HepG2 (cell line): ENCODE measurements around the gene CKAP5. TPM values are rescaled to one million over a fixed set of nuclear protein-coding genes. Genes with fewer than 3 reads are reported as not detected.

ENCODE experiments used
- ATAC-seq: fragments of 200-7000 bp; cut with Tn5 transposase; 3 replicates; pipeline ENCODE4 v1.9.1; 2020; ENCODE audit warnings: mild to moderate bottlenecking, moderate library complexity
- BruUV-seq: library from RNA; stranded (reverse); fragments of 400-500 nt; replicated peaks from 2 replicates; lab custom pipeline; 2021; lab: Mats Ljungman, UMichigan
- CTCF ChIA-PET: fragments of 300-600 bp; formaldehyde crosslinking; extraction: SDS; loops from one replicate; lab custom pipeline; 2021; ENCODE audit warnings: low total read pairs, inconsistent platforms, low intra/inter-chr PET ratio; lab: Yijun Ruan, JAX
- POLR2A ChIA-PET: fragments of 350-600 bp; sonication (Branson Sonifier 250); formaldehyde crosslinking; loops from one replicate; lab custom pipeline; 2020; ENCODE audit warnings: antibody characterized with exemption, inconsistent platforms; lab: Yijun Ruan, JAX
- DNase-seq: peaks from one replicate; pipeline ENCODE4 v3.0.0-alpha.2; 2015; ENCODE audit warnings: low spot score
- FAIRE-seq: peaks from 3 replicates; lab custom pipeline; 2011; peaks lifted over from hg19 to GRCh38; lab: Jason Lieb, UNC
- H2AFZ ChIP-seq: one replicate; pipeline ENCODE4 v1.6.1; 2011; ENCODE audit warnings: low read length, inconsistent platforms
- H3K27ac ChIP-seq: fragments of 300-600 bp; 3 replicates; pipeline ENCODE4 v1.8.0; 2011; ENCODE audit warnings: mixed run types, mild to moderate bottlenecking, mixed read lengths, low read length, inconsistent platforms; ENCODE audit not compliant: insufficient read depth; ENCODE audit errors: extremely low read length
- H3K27me3 ChIP-seq, 2 experiments: fragments of 200-600 bp in 1 of 2; 2 replicates in 1 of 2; 3 replicates in 1 of 2; pipeline versions ENCODE4 v1.6.0 to v1.8.0; 2011; ENCODE audit warnings: low read length in 2 of 2, mild to moderate bottlenecking in 2 of 2, moderate library complexity in 2 of 2, inconsistent platforms in 1 of 2; ENCODE audit not compliant: insufficient read depth in 2 of 2, control insufficient read depth in 1 of 2
- H3K36me3 ChIP-seq, 2 experiments: fragments of 200-600 bp in 1 of 2; replicated peaks in 1 of 2; 2 replicates in 1 of 2; 3 replicates in 1 of 2; pipeline versions ENCODE4 v1.5.1 to v1.8.0; 2011; ENCODE audit warnings: low read length in 2 of 2, inconsistent platforms in 1 of 2; ENCODE audit not compliant: insufficient read depth in 2 of 2, control insufficient read depth in 1 of 2
- H3K4me1 ChIP-seq: 2 replicates; pipeline ENCODE4 v1.5.1; 2012; ENCODE audit warnings: low read length, inconsistent platforms; ENCODE audit not compliant: insufficient read depth
- H3K4me2 ChIP-seq: 2 replicates; pipeline ENCODE4 v1.6.0; 2011; ENCODE audit warnings: low read depth, low read length, inconsistent platforms
- H3K4me3 ChIP-seq, 3 experiments: fragments of 200-600 bp in 1 of 3; sonication (generic), shearing (Covaris generic) in 1 of 3; replicated peaks in 1 of 3; 2 replicates each; pipeline ENCODE4 v1.5.1; 2011 to 2016; ENCODE audit warnings: low read length in 3 of 3, inconsistent platforms in 2 of 3, low read depth in 2 of 3, mild to moderate bottlenecking in 2 of 3, control low read depth in 1 of 3, mixed read lengths in 1 of 3; ENCODE audit not compliant: insufficient read depth in 1 of 3
- H3K79me2 ChIP-seq: one replicate; pipeline ENCODE4 v1.6.1; 2011; ENCODE audit warnings: low read length, inconsistent platforms; ENCODE audit not compliant: insufficient read depth
- H3K9ac ChIP-seq: 2 replicates; pipeline ENCODE4 v1.6.0; 2011; ENCODE audit warnings: mild to moderate bottlenecking, low read depth, low read length, inconsistent platforms; ENCODE audit not compliant: insufficient read depth
- H3K9me3 ChIP-seq: 2 replicates; pipeline ENCODE4 v1.5.1; 2012; ENCODE audit warnings: mild to moderate bottlenecking, low read length
- H4K20me1 ChIP-seq: 2 replicates; pipeline ENCODE4 v1.6.0; 2011; ENCODE audit warnings: inconsistent platforms, mild to moderate bottlenecking, low read length, moderate library complexity; ENCODE audit not compliant: insufficient read depth
- AHDC1 ChIP-seq: sonication (generic); formaldehyde crosslinking; IDR thresholded peaks from 2 replicates; pipeline ENCODE4 v1.5.1; 2020; ENCODE audit warnings: mild to moderate bottlenecking, missing genetic modification reagents, borderline replicate concordance
- CTCF ChIP-seq: sonication (generic); formaldehyde crosslinking; IDR thresholded peaks from 2 replicates; pipeline ENCODE4 v1.5.0; 2020; ENCODE audit warnings: mild to moderate bottlenecking, missing genetic modification reagents, moderate library complexity
- DZIP1 ChIP-seq: sonication (generic); formaldehyde crosslinking; IDR thresholded peaks from 2 replicates; pipeline ENCODE4 v1.5.0; 2020; ENCODE audit warnings: mild to moderate bottlenecking, missing genetic modification reagents
- GTF2F1 ChIP-seq: fragments of 150-350 bp; IDR thresholded peaks from 2 replicates; pipeline ENCODE4 v1.6.1; 2014; ENCODE audit warnings: low read length
- IKZF5 ChIP-seq: IDR thresholded peaks from 2 replicates; pipeline ENCODE4 v1.6.1; 2018; ENCODE audit warnings: missing genetic modification reagents, mild to moderate bottlenecking, missing compliant biosample characterization
- KLF15 ChIP-seq: sonication (generic); formaldehyde crosslinking; IDR thresholded peaks from 2 replicates; pipeline ENCODE4 v1.8.1; 2023; ENCODE audit warnings: borderline replicate concordance, mild to moderate bottlenecking, inconsistent platforms, missing genetic modification reagents, mixed read lengths
- SAP130 ChIP-seq: IDR thresholded peaks from 2 replicates; pipeline ENCODE4 v1.6.1; 2016; ENCODE audit warnings: low read depth
- SIX4 ChIP-seq: sonication (generic); formaldehyde crosslinking; IDR thresholded peaks from 2 replicates; pipeline ENCODE4 v1.4.0; 2020; ENCODE audit warnings: missing genetic modification reagents
- ZNF10 ChIP-seq: sonication (generic); formaldehyde crosslinking; IDR thresholded peaks from 2 replicates; pipeline ENCODE4 v1.4.0; 2020; ENCODE audit warnings: mild to moderate bottlenecking, low read depth, missing genetic modification reagents, borderline replicate concordance
- ZNF124 ChIP-seq: sonication (generic); formaldehyde crosslinking; IDR thresholded peaks from 2 replicates; pipeline ENCODE4 v1.4.0; 2020; ENCODE audit warnings: missing genetic modification reagents
- in situ Hi-C: cut with HindIII; loops from 2 replicates; pipeline ENCODE4 v1.10.0; 2017; ENCODE audit warnings: low pct_unique_long_range_greater_than_20kb; ENCODE audit not compliant: extremely low pct_ligation_motif_present
- intact Hi-C: fragments of 100-400 bp; cut with micrococcal nuclease; formaldehyde crosslinking; loops from one replicate; pipeline ENCODE4 v1.10.0; 2022; ENCODE audit not compliant: unreplicated experiment
- polyA plus RNA-seq, 8 experiments: library from polyadenylated mRNA; depleted of rRNA in 3 of 8; stranded (reverse) in 7 of 8; unstranded in 1 of 8; fragments of >200 nt; fragmentation: Illumina TruSeq in 4 of 8; extraction: Trizol in 4 of 8; gene quantifications; 2 replicates each; pipeline versions ENCODE4 v1.2.1 to v1.2.3, GENCODE V29; 2011 to 2016; ENCODE audit warnings: low read depth in 4 of 8, missing spikeins in 1 of 8, mixed read lengths in 1 of 8; ENCODE audit not compliant: insufficient read depth in 1 of 8
- total RNA-seq, 5 experiments: library from RNA; depleted of rRNA; stranded (reverse); fragments of >200 nt; fragmentation: Illumina TruSeq; extraction: Trizol; gene quantifications; 2 replicates each; pipeline ENCODE4 v1.2.3, GENCODE V29; 2016; ENCODE audit warnings: low read depth in 1 of 5

The CKAP5 gene
- total and polyA plus RNA-seq, 2 of the 13 experiments (the other 11 are each of a cell fraction or from before 2014, with no cell fraction given) = 79.2 to 103 TPM

- CTCF ChIA-PET = no interaction called here
- H3K9ac ChIP-seq = no peak overlapping the region
- FAIRE-seq = no peak
Observed at GRCh38 chr11:46836870-46837269, 9.2 kb downstream of the CKAP5 start.

More at GRCh38 chr11:46836870-46837269, 9.2 kb downstream of the CKAP5 start:
- intact Hi-C loops = no loop called here
- POLR2A ChIA-PET = no interaction called here
- ATAC-seq = no peak
- DNase-seq = no peak
- Histone ChIP-seq H2AFZ (no peak overlapping the region), H3K27me3 (no peaks in the 10 kb centered on the region), H3K36me3 (peaks cover 0 to 11% of the 10 kb centered on the region in 2 experiments; a peak in 2 of 5 replicates), H3K4me2 (no peak overlapping the region), H4K20me1 (no peaks in the 10 kb centered on the region; the same call in 1 of the 2 replicates), H3K79me2 (peaks cover 97% of the 10 kb centered on the region), H3K27ac (no peak overlapping the region), H3K9me3 (no peaks in the 10 kb centered on the region), H3K4me3 (no peak overlapping the region), H3K4me1 (peaks cover 5% of the 10 kb centered on the region; the same call in 1 of the 2 replicates)
- TF ChIP-seq SIX4 (CRISPR knock-in tag) (no peak), ZNF10 (no peak), IKZF5 (no peak), CTCF (CRISPR knock-in tag) (no peak), SAP130 (CRISPR knock-in tag) (no peak), DZIP1 (no peak), AHDC1 (CRISPR knock-in tag) (no peak), ZNF124 (CRISPR knock-in tag) (no peak), KLF15 (CRISPR knock-in tag) (no peak), GTF2F1 (no peak)
- no TSS peak for BruUV-seq
- in situ Hi-C loops = no loop called here
